Hypothalamus (tissue), 51 donors: ENCODE data around the gene TOMM40L.
"Not testable (repeated sequence)": the region's sequence is repeated elsewhere in the genome, so short reads cannot be mapped to it uniquely, and the experiment has no call there.

ENCODE experiments used
- DNase-seq, 51 donors: peaks; one replicate each; lab custom pipeline; 2025; lab: John Stamatoyannopoulos, UW

The TOMM40L gene

GRCh38 chr1:161244888-161245287 lies 19.0 kb downstream of the TOMM40L start:
- DNase-seq: no peak

- DNase-seq: not testable (repeated sequence)
Measured at GRCh38 chr1:161250100-161250499, 24.2 kb downstream of the TOMM40L start.

- no peak for DNase-seq
Measured at GRCh38 chr1:161250829-161251228, 25.0 kb downstream of the TOMM40L start.

- DNase-seq: no peak
Measured at GRCh38 chr1:161251579-161251978, 25.7 kb downstream of the TOMM40L start.

- DNase-seq: not testable (repeated sequence)
Measured at GRCh38 chr1:161255302-161255701, 29.4 kb downstream of the TOMM40L start.

- DNase-seq: not testable (repeated sequence)
Measured at GRCh38 chr1:161255955-161256520, 30.2 kb downstream of the TOMM40L start.

GRCh38 chr1:161257109-161257508 lies 31.2 kb downstream of the TOMM40L start:
- not testable (repeated sequence) for DNase-seq

- peak in 45 of 51 donors; percentile 4 to 80 (median 36) for DNase-seq
Measured at GRCh38 chr1:161258439-161259344, 32.8 kb downstream of the TOMM40L start, which contains the start of gene PCP4L1. Gene PCP4L1 (plus strand): TSS chr1:161258745. CDS start chr1:161258975, 230 bp downstream.

- DNase-seq: no peak
Measured at GRCh38 chr1:161259345-161259702, 33.5 kb downstream of the TOMM40L start.

- DNase-seq: no peak
Measured at GRCh38 chr1:161259765-161260164, 33.9 kb downstream of the TOMM40L start.

GRCh38 chr1:161260376-161261260 lies 34.8 kb downstream of the TOMM40L start:
- peak in 1 of 51 donors; percentile 16 for DNase-seq

GRCh38 chr1:161261261-161262235 lies 35.7 kb downstream of the TOMM40L start:
- peak in 2 of 51 donors; percentile 3 to 46 for DNase-seq

- no peak for DNase-seq
Measured at GRCh38 chr1:161265305-161265704, 39.4 kb downstream of the TOMM40L start.

GRCh38 chr1:161266202-161266601 lies 40.3 kb downstream of the TOMM40L start:
- DNase-seq: peak in 2 of 51 donors; percentile 4 to 13

- no peak for DNase-seq
Measured at GRCh38 chr1:161266836-161267235, 41.0 kb downstream of the TOMM40L start.

- peak in 1 of 51 donors; percentile 16 for DNase-seq
Measured at GRCh38 chr1:161267321-161267720, 41.5 kb downstream of the TOMM40L start.

- no peak for DNase-seq
Measured at GRCh38 chr1:161273402-161273801, 47.5 kb downstream of the TOMM40L start.

- no peak for DNase-seq
Measured at GRCh38 chr1:161274874-161275273, 49.0 kb downstream of the TOMM40L start.
